ELF-1 (cell line): ENCODE data around the gene RBMS3.

ENCODE experiments used
- DNase-seq: peaks from one replicate; pipeline ENCODE4 v3.0.0-alpha.2; 2016; ENCODE audit warnings: low read depth, low spot score

Gene RBMS3

DNA sequence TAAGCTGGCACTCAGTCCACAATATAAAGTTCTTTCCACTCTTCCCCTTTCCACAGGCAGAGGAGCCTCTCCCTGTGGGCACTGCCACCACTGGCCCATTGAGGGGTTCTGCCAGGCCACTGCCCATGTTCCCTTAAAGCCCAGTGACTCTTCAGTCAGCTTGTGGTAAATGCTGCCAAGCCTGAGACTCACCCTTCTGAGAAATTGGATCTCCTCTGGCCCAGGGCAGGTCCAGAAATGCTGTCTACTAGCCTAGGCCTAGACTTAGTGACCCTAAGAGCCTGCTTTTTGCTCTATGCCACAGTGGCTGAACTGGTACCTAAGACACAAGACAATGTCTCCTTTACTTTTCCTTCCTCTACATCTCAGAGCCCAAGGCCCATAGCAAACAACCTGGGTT, 295.8 kb downstream of the RBMS3 start:
- no peak for DNase-seq

DNA sequence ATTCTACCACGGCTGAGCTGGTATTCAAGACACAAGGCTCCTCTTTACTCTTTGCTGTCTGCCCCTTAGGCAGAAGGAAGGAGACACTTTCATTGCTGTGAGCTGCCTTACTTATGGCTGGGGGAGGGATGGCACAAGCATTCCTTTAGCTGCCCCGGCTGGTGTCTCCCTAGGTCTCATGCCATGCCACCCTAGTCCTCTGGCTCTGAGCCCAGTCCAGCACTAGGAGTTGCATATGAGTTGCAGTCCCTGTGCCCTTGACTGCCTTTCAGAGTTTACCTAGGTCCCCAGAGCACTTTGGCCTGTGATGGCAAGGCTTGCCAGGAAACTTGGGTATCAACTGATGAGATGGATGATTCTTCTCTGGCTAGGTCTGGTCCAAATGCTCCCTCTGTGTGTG, 296.4 kb downstream of the RBMS3 start:
- DNase-seq = no peak

DNA sequence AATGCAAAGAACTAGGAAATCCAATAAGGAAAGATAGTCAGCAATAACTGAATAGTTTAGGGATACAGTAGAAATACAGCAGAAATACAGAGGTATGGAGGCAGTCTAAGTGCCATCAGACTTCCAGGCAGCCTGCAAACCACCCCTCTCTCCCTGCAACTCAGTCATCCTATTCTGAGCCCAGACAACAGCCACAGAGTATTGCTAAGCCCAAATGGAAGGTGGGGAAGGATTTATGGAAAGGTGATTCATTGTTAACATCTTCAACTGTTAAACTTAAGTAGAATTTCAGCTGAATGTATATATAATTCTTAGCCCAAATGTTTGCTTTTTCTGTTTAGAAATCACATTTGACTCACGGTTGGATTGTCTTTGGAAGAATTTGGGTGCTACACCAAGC, 300.4 kb downstream of the RBMS3 start:
- no peak for DNase-seq

DNA sequence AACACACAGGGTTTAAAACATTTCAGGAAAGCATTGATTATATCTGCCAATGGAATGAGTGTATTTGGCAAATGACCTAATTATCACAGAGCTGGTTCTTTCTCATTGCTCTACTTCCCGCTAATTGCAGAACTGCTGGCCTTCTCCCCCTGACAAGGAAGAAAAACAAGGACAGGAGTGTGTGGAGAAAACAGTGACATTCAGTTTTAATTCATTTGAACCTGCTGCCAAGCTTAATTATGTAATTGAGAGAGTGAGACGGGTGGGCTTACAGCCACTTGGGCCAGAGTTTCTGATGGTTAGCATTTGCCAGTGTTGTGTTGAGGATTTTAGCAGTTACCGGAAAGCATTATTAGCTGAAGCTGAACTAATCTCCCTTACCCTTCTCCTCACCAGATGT, 301.4 kb downstream of the RBMS3 start:
- no peak for DNase-seq

DNA sequence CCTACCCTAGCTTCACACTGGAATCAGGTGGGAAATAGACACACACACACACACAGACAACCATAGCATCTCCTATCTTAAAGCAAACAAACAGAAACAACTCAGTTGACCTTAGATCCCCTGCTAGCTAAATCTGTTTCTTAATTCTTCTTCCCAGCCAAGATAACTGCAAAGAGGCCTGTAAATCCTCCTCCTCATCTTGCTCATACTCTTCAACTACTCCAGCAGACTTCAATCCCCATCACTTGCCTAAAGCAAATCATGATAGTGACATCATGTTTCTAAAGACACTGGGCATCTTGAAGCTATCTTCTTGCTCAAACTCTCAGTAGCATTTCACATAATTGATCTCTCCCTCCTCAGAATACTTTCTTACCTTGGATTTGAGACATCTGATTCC, 303.0 kb downstream of the RBMS3 start:
- DNase-seq = no peak

DNA sequence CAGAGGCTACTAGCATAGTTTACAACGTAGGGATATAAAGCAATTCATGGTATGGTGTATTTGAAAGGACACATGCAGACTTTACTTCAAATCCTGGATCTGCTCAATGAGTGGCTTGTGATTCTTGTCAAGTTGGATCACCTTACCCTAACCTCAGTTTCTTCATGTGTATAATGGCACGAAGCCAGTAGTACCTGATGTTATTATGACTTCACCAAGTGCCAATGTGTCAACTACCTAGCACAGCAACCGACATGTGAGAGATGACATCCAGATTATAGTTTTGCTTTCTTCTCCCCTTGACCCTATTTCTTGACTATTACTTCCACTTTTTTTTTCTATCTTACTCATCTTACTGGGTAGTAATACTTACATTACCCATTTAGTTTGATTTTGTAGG, 304.5 kb downstream of the RBMS3 start:
- DNase-seq = no peak

DNA sequence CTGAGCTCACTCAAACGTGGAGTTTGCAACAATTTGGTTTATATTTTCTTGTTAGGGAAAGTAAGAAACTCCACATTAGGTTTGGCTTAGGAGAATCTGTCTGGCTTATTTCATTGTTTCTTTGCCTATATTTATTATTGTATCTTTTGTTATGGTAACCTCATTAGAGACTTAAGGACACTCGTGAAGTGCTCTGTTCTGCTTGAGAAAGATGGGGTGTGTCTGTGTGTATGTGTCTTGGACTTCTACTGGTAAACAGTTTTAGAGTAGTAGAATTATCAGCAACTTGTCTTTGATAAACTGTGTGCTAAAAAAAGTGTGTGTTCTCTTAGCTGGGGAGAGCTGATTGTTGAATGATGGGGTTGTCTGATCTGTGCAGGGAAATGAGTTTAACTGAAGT, 306.5 kb downstream of the RBMS3 start:
- no peak for DNase-seq

DNA sequence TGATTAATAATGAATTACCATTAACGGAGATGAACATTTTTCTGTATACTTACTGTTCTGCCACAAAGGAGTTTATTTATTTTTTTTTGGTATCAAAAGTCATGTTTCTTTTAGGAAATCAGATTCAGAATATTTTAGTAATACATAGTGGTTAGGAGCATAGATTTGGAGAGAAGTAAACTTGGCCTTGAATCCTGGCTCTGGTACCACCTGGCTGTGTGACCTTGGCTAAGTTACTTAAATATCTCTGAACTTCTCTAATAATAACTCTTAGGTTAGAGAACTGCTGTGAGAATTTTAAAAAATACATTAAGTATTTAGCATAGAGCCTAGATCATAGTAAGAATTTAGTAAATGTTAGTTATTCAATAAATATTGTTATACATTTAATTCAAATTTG, 309.1 kb downstream of the RBMS3 start:
- DNase-seq = no peak

DNA sequence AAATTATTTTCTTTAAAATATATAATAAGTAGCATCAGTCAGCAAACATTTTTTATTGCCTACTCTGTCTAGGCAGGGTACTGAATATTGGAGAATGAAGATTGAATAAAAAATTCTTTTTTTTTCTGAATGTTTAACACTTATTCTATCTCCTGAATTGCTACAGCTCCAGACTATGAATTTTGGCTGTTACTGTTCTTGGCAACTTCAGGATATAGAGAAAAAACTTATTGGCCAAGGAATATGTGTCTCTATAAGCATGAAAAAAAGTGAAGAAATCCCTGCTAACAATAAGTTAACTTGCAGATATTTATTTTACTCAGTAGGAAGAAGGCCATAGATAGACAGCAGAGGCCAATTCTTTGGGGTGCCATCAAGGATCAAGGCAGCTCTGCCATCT, 309.6 kb downstream of the RBMS3 start:
- no peak for DNase-seq

DNA sequence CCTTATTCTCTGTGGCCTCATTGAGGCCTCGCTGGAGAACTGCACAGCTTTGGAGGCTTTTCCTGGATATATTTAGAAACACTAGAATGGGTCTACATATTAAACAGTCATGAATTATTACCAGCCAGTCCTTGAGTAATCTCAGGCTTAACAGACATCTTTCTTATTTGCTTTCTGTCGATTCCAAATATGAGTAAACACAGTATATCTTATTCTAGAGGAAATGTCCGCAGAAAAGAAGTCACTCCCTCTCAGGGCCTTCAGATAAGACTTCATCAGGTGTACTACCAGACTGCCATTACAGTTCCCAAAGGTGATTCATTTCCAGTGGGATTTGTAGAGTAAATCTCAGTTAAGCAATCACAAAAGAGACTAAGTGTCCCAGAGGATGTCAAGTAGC, 310.7 kb downstream of the RBMS3 start:
- DNase-seq = no peak

DNA sequence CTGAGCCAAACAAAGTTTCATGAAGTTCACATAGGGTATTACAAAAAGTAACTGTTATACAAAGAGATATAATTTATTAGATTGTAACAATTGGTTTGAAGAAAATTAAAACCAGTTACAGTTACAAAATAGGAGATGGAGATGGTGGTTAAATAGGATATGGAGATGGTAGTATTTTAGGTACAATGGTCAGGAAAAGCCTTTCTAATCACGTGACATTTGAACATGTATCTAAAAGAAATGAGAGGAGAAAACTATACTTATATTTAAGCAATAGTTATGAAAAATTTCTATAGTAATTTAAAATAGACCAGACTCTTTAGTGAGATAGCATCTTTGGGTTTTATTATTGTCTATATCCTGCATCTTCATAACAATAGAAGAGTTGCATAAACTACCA, 312.9 kb downstream of the RBMS3 start:
- DNase-seq = no peak

DNA sequence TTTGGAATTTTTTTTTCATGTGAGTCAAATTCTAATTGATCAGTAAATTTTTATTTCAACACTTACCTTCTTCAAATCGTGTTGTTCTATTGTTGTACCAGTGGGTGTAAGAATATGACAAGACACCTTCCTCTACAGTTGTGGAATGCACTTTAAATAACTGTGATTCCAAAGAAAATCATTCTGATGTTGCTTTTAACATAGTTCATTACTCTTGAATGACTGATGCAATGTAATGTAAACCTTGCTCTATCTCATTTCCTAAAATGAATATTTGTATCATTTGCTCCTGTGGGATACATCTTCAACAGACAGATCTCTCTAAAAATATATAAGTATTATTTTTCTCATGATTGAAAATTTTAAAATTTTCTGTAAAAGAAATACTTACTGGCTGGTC, 313.4 kb downstream of the RBMS3 start:
- DNase-seq = no peak

DNA sequence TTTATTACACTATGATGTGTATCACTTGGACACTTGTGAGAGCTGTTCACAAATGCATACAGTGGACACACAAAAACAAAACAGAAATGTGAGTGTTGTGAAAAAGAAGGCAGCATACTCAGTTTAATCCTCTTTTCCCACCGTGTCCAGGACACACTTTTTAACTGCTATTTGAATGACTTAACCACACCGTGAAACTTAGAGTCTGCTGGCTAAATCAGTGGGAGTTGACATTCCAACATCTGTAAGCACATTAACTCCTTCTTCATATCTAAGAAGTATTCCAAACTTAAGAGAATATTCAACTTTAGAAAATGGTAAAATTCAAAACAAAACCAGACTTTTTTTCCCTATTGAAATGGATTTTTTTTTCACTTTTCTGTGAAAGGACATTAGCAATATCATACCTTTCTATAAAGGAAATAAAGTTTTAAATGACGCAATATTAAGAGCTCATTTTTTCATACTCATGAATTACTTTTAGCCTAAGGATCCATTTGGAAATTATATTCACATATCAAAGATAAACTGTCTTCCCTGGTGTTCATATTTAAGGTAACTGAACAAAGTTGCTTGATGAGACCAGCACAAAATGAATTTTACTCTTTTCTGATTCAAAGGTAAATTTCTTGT, 316.6 kb downstream of the RBMS3 start:
- DNase-seq = no peak

DNA sequence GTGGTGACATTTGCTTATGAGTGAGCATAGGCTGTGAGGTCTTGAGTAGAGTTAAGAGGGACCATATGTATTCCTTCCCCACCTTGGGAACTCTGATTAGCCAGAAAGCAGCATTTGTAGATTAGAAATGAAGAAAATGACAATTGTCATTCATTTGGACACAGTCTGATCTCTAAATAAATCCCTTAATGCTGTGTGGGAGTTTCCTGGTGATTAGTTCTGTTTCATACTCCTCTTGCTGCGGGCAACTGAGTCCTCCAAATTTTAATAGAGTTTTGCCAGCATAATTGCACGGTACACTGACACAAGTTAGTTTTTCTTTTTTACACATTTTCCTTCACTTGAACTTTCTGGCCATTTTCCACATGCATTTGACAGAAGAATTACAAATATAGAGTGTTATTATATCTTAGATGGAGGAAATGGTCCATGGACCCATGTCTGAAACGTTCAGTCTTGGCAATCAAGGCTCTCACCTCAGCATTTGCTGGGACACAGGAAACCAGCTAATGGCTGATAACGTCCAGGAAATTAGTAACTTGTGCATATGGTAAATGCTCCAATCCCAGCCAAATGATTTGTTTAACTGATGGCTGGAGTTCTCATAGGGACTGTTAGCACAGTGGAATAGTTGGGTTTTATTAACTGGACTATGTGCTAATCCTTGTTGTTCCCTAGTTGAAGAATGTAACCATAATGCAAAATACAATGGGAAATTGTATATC, 321.2 kb downstream of the RBMS3 start:
- DNase-seq = no peak

DNA sequence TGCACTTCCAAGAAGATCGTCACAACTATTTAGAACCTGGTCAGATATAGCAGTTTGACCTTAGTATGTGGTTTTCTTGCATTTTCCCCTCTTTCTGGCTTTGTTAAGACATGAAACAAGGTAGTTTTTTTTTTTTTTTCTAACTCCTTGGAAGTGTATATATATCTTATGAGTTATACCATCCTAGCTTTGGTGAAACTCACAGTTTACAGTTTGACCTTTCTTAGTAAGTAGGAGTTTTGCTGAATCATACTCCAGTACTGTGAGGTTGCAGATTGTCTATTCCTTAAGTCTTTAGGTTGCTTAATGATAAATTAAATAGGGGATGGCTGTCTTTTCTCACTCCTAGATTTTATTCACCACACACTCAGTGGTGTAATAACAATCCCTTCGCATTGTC, 325.0 kb downstream of the RBMS3 start:
- no peak for DNase-seq

DNA sequence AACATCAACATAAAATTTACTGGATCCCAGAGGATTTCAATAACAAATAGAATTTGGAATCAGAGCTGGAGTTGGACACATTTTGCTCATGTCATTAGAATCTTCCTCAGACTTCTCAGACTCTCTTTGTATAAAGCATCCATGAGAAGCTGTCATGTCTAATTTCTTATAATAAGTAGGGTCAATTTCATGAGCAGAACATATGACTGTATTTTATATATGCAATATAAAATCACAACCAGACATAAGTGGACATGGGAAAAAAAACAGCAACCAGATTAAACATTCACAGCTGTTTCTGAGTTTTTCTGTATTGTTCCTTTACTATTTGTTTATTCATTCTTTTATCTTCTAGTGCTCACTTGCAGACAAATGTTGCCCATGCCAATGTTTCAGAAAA, 325.5 kb downstream of the RBMS3 start:
- no peak for DNase-seq

DNA sequence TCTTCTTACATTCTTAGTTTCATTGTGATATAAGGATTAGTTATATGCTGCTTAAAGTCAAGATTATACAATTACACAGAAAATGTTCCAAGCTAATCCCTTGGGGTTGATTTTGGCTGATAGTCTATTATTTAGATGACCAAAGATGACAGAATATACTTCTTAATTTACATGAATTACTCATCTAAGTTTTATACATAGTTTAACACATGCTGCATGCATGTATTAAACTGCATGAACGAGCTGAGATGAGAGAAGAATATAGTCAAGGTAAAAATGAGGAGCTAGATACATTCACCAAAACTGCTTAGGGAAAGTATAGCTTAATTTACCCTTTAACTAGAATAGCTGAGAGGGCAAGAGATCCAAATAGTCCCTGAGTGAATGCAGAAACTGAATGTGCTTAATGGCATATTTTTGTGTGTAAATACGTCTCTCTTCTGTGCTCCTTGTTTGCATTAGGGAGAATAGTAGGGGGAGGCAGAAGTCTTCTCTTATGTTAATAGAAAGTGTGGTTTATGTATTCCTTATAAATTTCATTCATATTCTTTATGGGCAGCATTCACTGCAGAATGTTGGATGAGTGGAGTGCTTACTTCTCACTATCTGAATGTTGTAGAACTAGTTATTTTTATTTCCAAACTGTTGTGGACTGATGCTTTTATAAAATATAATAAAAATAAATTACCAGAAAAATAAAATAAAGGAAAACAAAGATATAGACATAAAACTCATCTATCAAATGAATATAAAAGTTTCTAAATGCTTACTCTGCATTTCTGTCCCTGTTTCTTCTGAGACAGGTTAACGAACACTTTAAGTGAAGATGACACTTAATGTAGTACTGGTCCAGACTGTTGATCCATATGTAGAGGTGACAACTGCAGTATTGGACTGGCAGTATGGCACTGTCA, 327.8 kb downstream of the RBMS3 start:
- no peak for DNase-seq

DNA sequence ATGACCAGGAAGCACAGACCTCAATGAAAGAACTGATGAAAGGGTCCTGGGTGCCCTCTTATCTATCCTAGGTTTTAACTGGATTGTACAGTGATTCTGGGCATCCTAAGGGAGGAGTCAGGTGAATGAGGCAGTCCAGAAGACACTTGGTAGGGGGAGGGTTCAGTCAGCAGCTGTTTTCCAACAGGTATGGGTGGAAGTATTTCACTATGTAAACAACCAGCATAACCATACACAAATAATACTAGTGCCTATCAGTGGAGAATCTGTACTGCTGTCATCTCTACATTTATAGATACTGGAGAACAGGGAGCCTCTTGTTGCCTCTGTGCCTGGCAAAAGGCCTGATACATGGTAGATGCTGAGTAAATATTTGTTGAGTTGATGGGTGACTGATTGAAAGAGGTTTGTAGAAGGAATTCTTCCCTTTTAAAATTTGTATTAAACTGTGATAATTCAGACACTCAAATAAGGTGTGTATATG, 328.5 kb downstream of the RBMS3 start:
- DNase-seq = no peak

DNA sequence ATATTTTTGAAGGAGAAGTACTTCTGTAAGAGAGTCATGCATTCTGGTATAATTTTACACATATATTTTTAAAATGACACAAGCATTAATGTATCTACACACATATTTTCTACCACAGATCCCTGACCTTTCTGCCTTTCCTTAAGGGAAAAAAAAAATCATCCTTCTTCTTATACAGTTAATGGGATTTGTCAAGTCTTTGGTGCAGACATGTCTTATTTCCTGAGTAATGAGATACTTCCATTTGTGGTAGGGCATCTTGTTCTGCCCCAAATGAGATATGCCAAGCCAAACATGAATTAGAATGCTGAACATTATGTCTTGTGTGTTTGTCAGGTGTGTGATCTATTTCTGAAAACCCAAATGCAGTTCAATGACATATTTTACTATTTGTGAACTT, 329.9 kb downstream of the RBMS3 start:
- DNase-seq = no peak

DNA sequence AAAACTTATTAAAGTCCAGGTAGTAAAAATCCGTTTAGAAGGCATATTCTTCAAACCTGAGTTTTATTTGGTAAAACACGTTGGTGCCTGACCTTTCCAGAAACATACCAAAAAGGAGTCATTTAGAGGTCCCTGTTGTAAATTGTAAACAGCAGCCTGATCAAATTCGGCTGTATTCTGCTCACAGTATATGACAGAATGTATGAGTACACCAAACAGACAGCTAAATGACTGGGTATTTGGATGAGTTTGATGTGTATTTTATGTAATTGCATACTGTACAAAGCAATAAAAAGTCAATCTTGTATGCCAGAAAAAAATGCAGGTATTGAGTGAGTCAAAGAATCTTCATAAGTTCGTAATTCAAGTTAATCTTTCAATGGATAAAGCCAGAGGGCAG, 330.4 kb downstream of the RBMS3 start:
- DNase-seq = no peak

DNA sequence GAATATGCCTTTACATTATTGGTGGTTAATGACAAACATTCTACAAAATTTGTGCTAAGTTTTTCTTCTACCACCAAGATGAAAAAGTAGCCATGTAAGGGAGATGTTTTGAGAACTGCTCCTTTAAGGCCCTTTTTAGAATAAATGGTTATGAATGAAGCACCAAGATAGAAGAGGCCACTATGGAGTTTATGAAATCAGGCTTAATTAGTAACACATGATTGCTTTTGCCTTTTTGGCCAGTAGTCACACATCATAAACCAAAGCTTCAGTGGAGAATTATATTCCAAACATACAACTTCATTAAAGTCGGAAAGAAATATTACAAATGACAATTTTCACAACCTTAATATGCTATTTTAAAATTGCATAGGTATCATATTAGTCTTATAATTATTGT, 331.7 kb downstream of the RBMS3 start:
- DNase-seq = no peak

DNA sequence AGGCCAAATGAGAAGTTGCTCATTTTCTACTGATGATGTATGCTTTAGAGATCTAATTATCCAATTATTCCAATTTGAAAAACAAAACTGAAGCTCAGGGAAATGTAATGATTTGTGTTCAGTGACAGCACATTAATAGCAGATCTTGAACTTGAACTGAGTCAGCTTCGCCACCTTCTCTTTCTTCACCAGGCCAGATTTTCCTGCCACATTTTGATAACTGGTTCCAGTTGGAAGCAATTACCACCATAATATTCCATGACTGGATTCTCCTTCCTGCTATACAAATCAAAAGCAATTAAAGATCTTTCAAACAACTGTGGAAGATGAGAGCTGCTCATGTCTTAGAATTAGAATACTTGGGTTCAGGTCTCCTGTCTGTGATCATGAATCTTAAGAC, 334.1 kb downstream of the RBMS3 start:
- no peak for DNase-seq
